Loucy (cell line): ENCODE results near the gene SMC1B.
"Not testable (repeated sequence)": the region's sequence is repeated elsewhere in the genome, so short reads cannot be mapped to it uniquely, and the experiment has no call there.

Experiments
- H2AFZ ChIP-seq: fragments of 200-600 bp; sonication (generic); 2 replicates; pipeline ENCODE4 v1.6.0; 2016; ENCODE audit warnings: antibody characterized with exemption, mild to moderate bottlenecking, low read length, moderate library complexity
- H3F3A ChIP-seq: fragments of 200-600 bp; 2 replicates; pipeline ENCODE4 v1.6.0; 2016; ENCODE audit warnings: antibody characterized with exemption, low read depth, mild to moderate bottlenecking
- H3K27me3 ChIP-seq: fragments of 200-600 bp; sonication (generic); 2 replicates; pipeline ENCODE4 v1.6.1; 2014; ENCODE audit warnings: low read length, mild to moderate bottlenecking; ENCODE audit not compliant: insufficient read depth, poor library complexity, severe bottlenecking
- H3K36me3 ChIP-seq: fragments of 200-600 bp; sonication (generic); 2 replicates; pipeline ENCODE4 v1.6.1; 2016; ENCODE audit warnings: low read length; ENCODE audit not compliant: insufficient read depth
- H3K4me1 ChIP-seq: fragments of 200-600 bp; sonication (generic); 2 replicates; pipeline ENCODE4 v1.5.1; 2014; ENCODE audit warnings: low read length, mild to moderate bottlenecking; ENCODE audit not compliant: insufficient read depth, poor library complexity, severe bottlenecking
- H3K4me2 ChIP-seq: fragments of 200-600 bp; sonication (generic); 2 replicates; pipeline ENCODE4 v1.6.0; 2014; ENCODE audit warnings: antibody characterized with exemption, low read length, low read depth, mild to moderate bottlenecking; ENCODE audit not compliant: poor library complexity, severe bottlenecking
- H3K4me3 ChIP-seq: fragments of 200-600 bp; sonication (generic); 2 replicates; pipeline ENCODE4 v1.5.1; 2014; ENCODE audit warnings: low read length, mild to moderate bottlenecking, mixed read lengths; ENCODE audit not compliant: poor library complexity, severe bottlenecking
- H3K79me2 ChIP-seq: fragments of 200-600 bp; sonication (generic); 2 replicates; pipeline ENCODE4 v1.6.1; 2014; ENCODE audit warnings: low read length; ENCODE audit not compliant: insufficient read depth
- H3K9ac ChIP-seq: fragments of 200-600 bp; sonication (generic); 2 replicates; pipeline ENCODE4 v1.6.0; 2014; ENCODE audit warnings: mild to moderate bottlenecking, low read depth, low read length, moderate library complexity; ENCODE audit not compliant: poor library complexity, severe bottlenecking
- H3K9me2 ChIP-seq: fragments of 200-600 bp; sonication (generic); replicated peaks from 2 replicates; pipeline ENCODE4 v1.6.1; 2016; ENCODE audit warnings: low read depth, low read length, mixed read lengths
- H3K9me3 ChIP-seq: fragments of 200-600 bp; sonication (generic); 2 replicates; pipeline ENCODE4 v1.6.1; 2014; ENCODE audit warnings: mild to moderate bottlenecking, antibody characterized with exemption, low read length, low read depth; ENCODE audit not compliant: insufficient read depth
- H4K20me1 ChIP-seq: fragments of 200-600 bp; sonication (generic); 2 replicates; pipeline ENCODE4 v1.6.0; 2014; ENCODE audit warnings: antibody characterized with exemption, low read length, mild to moderate bottlenecking; ENCODE audit not compliant: insufficient read depth, poor library complexity, severe bottlenecking
- CTCF ChIP-seq: fragments of 200-600 bp; sonication (generic); conservative IDR thresholded peaks from 2 replicates; pipeline ENCODE4 v1.5.1; 2014; ENCODE audit warnings: mild to moderate bottlenecking, antibody characterized with exemption, low read length
- EZH2phosphoT487 ChIP-seq: fragments of 200-600 bp; IDR thresholded peaks from 2 replicates; pipeline ENCODE4 v1.6.1; 2018; ENCODE audit warnings: antibody characterized with exemption, mild to moderate bottlenecking, moderate library complexity, borderline replicate concordance

The SMC1B gene

DNA sequence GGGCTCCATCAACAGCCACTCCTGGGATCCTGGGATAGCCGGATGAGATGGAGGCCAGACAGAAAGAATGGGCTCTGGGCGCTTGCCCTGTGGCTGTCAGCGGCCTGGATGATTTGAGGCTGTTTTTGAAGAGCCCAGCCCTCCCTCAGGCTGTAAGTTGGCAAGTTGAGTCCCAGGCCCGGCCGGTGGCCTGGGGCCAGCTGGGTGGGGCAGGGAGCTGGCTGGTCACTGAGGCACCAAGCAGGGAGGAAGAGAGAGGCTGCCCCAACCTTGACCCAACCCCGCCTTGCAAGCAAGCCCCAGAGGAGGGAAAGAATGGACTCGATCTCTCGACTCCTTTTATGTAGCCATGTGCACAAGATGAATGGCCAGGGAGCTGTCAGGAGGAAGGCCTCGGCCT lies 35.0 kb upstream of the SMC1B start:
- Histone ChIP-seq H3K27me3 (no peaks in the 10 kb centered on the region), H3K4me3 (no peak overlapping the region), H3K4me1 (no peaks in the 10 kb centered on the region), H3K9me2 (no peaks in the 10 kb centered on the region), H2AFZ (no peak overlapping the region), H3K36me3 (no peaks in the 10 kb centered on the region), H3K79me2 (no peaks in the 10 kb centered on the region), H3K9me3 (no peaks in the 10 kb centered on the region), H3F3A (no peaks in the 10 kb centered on the region), H3K9ac (no peak overlapping the region), H4K20me1 (no peaks in the 10 kb centered on the region), H3K4me2 (no peak overlapping the region)
- TF ChIP-seq EZH2phosphoT487 = no peak
- TF ChIP-seq CTCF = no peak

GRCh38 chr22:45447596-45447995 lies 34.2 kb upstream of the SMC1B start:
- not testable (repeated sequence) for H3K36me3 ChIP-seq, H4K20me1 ChIP-seq

GRCh38 chr22:45446216-45446615 lies 32.8 kb upstream of the SMC1B start:
- Histone ChIP-seq H3K9me3 (no peaks in the 10 kb centered on the region), H3K36me3 (no peaks in the 10 kb centered on the region), H3K4me1 (no peaks in the 10 kb centered on the region), H3K4me3 (no peak overlapping the region), H3K79me2 (no peaks in the 10 kb centered on the region), H3K9me2 (no peaks in the 10 kb centered on the region), H3K27me3 (no peaks in the 10 kb centered on the region), H3K4me2 (no peak overlapping the region), H3F3A (no peaks in the 10 kb centered on the region), H4K20me1 (no peaks in the 10 kb centered on the region), H3K9ac (no peak overlapping the region), H2AFZ (no peak overlapping the region)
- TF ChIP-seq CTCF (no peak), EZH2phosphoT487 (no peak)

More at GRCh38 chr22:45447596-45447995, 34.2 kb upstream of the SMC1B start:
- H3K9ac ChIP-seq, H3F3A ChIP-seq, H3K4me1 ChIP-seq, H3K79me2 ChIP-seq, H3K27me3 ChIP-seq, H3K4me2 ChIP-seq, H2AFZ ChIP-seq, H3K9me3 ChIP-seq, H3K9me2 ChIP-seq, H3K4me3 ChIP-seq: not testable (repeated sequence)

- Histone ChIP-seq H3K4me1 (peaks cover 3% of the 10 kb centered on the region), H2AFZ (no peak overlapping the region), H3K9ac (no peak overlapping the region), H3K4me2 (no peak overlapping the region), H3K4me3 (no peak overlapping the region), H3K27me3 (no peaks in the 10 kb centered on the region), H3K36me3 (no peaks in the 10 kb centered on the region), H4K20me1 (no peaks in the 10 kb centered on the region), H3F3A (no peaks in the 10 kb centered on the region), H3K9me2 (no peaks in the 10 kb centered on the region), H3K9me3 (no peaks in the 10 kb centered on the region), H3K79me2 (no peaks in the 10 kb centered on the region)
- TF ChIP-seq EZH2phosphoT487 (no peak), CTCF (no peak)
These were observed 31.8 kb upstream of the SMC1B start for GRCh38 chr22:45445031-45445710.
